Activated CD8-positive, alpha-beta T cell treated with anti-CD3 and anti-CD28 coated beads for 36 hours (primary cell): ENCODE data around the gene TSSK6. TPM values are rescaled to one million over a fixed set of nuclear protein-coding genes. Genes with fewer than 3 reads are reported as not detected.

Experiments
- ATAC-seq: fragments of 200-7000 bp; cut with Tn5 transposase; one replicate; pipeline ENCODE4 v1.10.0; 2021; ENCODE audit warnings: mild to moderate bottlenecking, moderate library complexity
- CTCF ChIA-PET: fragments of 350-600 bp; sonication (Branson Sonifier 250); formaldehyde crosslinking; loops from one replicate; lab custom pipeline; 2021; ENCODE audit warnings: antibody characterized with exemption; lab: Charles Lee
- POLR2A ChIA-PET: fragments of 350-600 bp; sonication (Branson Sonifier 250); formaldehyde crosslinking; loops from one replicate; lab custom pipeline; 2021; ENCODE audit warnings: antibody characterized with exemption; lab: Charles Lee
- DNase-seq: peaks from one replicate; pipeline ENCODE4 v3.0.0-alpha.2; 2020
- H3K27ac Mint-ChIP-seq: one replicate; pipeline ENCODE4 v1.8.0; 2021; ENCODE audit warnings: mild to moderate bottlenecking, mixed read lengths
- H3K27me3 Mint-ChIP-seq: one replicate; pipeline ENCODE4 v1.8.0; 2021; ENCODE audit warnings: mixed read lengths
- H3K36me3 Mint-ChIP-seq: one replicate; pipeline ENCODE4 v1.8.0; 2021; ENCODE audit warnings: low read depth, mixed read lengths
- H3K4me1 Mint-ChIP-seq: one replicate; pipeline ENCODE4 v1.8.0; 2021; ENCODE audit warnings: low read depth, mixed read lengths
- H3K4me3 Mint-ChIP-seq: one replicate; pipeline ENCODE4 v1.8.0; 2021; ENCODE audit warnings: mild to moderate bottlenecking, moderate library complexity, mixed read lengths
- H3K9me3 Mint-ChIP-seq: one replicate; pipeline ENCODE4 v1.8.0; 2021; ENCODE audit warnings: mixed read lengths
- intact Hi-C: fragments of 100-400 bp; cut with micrococcal nuclease; formaldehyde crosslinking; loops from one replicate; pipeline ENCODE4 v1.10.0; 2022
- total RNA-seq, 2 experiments: library from RNA; stranded (reverse); gene quantifications; one replicate each; pipeline ENCODE4 v1.2.3, GENCODE V29; 2021
- TF ChIP-seq, protein P1 (sequence below): fragments of 200-600 bp; IDR thresholded peaks from one replicate; pipeline ENCODE4 v1.8.0; 2022; ENCODE audit warnings: antibody characterized with exemption, mild to moderate bottlenecking

TSSK6 gene
- total RNA-seq, 2 experiments from 2014 or later = 3.4 to 4.9 TPM

DNA sequence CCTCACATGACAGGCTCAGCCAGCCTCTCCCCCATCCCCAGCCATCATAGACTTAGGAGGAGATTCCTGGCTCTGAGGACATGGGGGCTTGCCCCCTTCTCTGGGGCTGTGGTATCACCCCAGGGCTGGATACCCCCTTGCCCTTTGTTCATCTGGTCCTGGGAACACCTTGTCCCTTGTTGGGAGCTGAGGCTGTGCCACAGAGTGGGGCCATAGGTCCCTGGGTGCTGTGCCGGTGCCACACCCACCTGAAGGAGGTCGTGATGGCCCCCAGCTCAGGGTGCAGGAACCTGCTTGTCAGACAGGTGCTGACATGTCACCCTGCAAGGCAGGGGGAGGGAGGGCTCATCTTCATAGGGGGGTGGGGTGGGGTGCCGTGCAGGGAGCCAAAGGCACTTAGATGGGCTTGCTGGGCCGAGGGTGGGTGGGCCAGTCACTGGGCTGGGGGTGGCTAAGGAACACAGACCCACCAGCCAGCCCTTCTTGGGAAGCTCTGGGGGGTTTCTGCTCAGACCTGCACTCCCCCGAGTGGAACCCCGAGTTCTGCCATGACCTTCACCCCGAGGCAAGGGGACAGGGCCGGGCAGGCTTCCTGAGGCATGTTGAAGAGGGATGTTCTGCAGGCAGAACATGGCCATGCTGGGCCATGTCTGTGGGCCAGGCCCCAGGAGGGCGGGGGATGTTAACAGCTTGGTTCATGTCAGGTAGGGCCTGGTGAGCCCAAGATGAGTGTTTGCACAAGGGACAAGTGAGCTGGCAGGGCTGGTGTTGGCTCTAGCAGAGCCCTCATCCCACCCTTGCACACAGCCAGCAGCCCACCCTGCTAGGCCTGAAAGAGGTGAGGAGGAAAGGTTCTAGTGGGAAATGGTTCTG is 28.0 kb downstream of the TSSK6 start:
- Mint-ChIP-seq H3K36me3 (peaks cover 14% of the 10 kb centered on the region), H3K27me3 (no peaks in the 10 kb centered on the region), H3K27ac (peak overlapping the region; percentile 82), H3K4me1 (peaks cover 72% of the 10 kb centered on the region), H3K4me3 (no peak overlapping the region), H3K9me3 (no peaks in the 10 kb centered on the region)
- TF ChIP-seq, protein P1, sequence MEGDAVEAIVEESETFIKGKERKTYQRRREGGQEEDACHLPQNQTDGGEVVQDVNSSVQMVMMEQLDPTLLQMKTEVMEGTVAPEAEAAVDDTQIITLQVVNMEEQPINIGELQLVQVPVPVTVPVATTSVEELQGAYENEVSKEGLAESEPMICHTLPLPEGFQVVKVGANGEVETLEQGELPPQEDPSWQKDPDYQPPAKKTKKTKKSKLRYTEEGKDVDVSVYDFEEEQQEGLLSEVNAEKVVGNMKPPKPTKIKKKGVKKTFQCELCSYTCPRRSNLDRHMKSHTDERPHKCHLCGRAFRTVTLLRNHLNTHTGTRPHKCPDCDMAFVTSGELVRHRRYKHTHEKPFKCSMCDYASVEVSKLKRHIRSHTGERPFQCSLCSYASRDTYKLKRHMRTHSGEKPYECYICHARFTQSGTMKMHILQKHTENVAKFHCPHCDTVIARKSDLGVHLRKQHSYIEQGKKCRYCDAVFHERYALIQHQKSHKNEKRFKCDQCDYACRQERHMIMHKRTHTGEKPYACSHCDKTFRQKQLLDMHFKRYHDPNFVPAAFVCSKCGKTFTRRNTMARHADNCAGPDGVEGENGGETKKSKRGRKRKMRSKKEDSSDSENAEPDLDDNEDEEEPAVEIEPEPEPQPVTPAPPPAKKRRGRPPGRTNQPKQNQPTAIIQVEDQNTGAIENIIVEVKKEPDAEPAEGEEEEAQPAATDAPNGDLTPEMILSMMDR = no peak
- ChIA-PET POLR2A (interaction anchor here (0.5 to 1.5 kb wide), 6 partner anchors 9 to 97 kb away, joined by 3 to 4 read pairs (median 3); partner anchors contain the start of gene TSSK6), CTCF (interaction anchor here (0.8 to 6.5 kb wide), 6 partner anchors 28 to 166 kb away, joined by 3 to 135 read pairs (median 6); no protein-coding TSS in a partner anchor)
- no peak for ATAC-seq
- DNase-seq = no peak
- intact Hi-C loops = loop anchor here (5.0 kb wide), 2 partner anchors 100 to 120 kb away; no protein-coding TSS in a partner anchor

DNA sequence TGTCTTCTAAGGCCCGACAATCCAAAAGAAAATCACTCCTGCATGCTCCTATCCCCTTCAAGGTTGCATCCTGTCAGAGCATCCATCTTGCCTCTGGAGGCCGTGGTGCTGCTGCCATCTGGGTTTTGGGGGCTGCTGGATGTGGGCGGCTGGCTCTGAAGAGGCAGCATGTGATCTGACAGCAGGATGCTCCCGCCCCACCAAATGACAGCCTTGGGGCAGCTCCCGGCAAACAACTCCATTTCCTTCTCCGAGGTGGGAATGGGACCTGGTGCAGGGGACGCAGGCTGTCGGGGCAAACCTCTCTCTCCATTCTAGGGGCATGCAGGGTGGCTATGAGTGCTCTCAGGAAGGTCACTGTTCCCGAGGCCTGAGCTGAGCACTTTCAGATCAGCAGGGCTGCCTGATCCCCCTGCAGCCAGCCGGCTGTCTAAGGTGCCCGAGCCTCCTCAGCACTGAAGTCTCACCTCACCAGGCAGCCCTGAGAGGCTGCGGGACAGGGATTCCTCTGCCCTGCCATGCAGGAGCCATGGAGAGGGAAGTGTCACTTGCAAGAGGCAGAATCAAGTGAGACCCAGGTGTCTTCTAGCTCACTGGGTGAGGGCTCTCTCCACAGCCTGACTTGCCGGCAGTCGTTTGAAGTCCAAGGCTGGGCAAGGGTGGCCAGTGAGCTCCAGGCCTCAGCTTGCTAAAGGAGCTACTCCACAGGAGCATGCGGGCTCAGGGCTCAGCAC is 28.8 kb downstream of the TSSK6 start:
- Mint-ChIP-seq H3K36me3 (peaks cover 13% of the 10 kb centered on the region), H3K27me3 (no peaks in the 10 kb centered on the region), H3K4me3 (no peak overlapping the region), H3K27ac (peak overlapping the region; percentile 79), H3K4me1 (peaks cover 77% of the 10 kb centered on the region), H3K9me3 (no peaks in the 10 kb centered on the region)
- ChIA-PET POLR2A (interaction anchor here (1.0 to 1.5 kb wide), 4 partner anchors 8 to 122 kb away, joined by 3 to 4 read pairs (median 4); partner anchors contain the start of gene TSSK6), CTCF (interaction anchor here (1.4 to 6.5 kb wide), 2 partner anchors 75 to 122 kb away, joined by 3 to 135 read pairs; no protein-coding TSS in a partner anchor)
- intact Hi-C loops = loop anchor here (5.0 kb wide), 2 partner anchors 99 to 119 kb away; no protein-coding TSS in a partner anchor
- no peak for ATAC-seq
- TF ChIP-seq, protein P1 = no peak
- no peak for DNase-seq

DNA sequence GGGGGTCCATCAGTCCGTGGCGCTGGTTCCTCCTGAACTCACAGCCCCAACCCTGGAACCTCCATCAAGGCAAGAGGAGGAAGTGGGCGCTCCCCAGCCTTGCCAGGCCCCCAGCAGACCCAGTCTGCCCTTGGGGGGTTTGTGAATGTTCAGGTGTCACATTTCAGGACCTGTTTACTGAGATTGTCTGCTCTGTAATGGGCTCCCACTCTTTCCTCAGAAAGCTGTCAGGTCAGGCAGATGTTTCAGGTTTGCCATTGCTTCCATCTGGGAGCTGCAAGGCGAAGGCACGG is 29.4 kb downstream of the TSSK6 start:
- peak overlapping the region; percentile 56 for H3K27ac Mint-ChIP-seq
- ATAC-seq = no peak
- H3K27me3 Mint-ChIP-seq = no peaks in the 10 kb centered on the region
- CTCF ChIA-PET = interaction anchor here (1.0 to 6.5 kb wide), 3 partner anchors 10 to 122 kb away, joined by 3 to 135 read pairs (median 4); partner anchors contain the start of gene GATAD2A
- intact Hi-C loops = loop anchor here (5.0 kb wide), 2 partner anchors 99 to 119 kb away; no protein-coding TSS in a partner anchor
- peaks cover 82% of the 10 kb centered on the region for H3K4me1 Mint-ChIP-seq
- no peak for DNase-seq
- H3K36me3 Mint-ChIP-seq = peaks cover 13% of the 10 kb centered on the region
- POLR2A ChIA-PET = interaction anchor here (1.0 kb wide), 3 partner anchors 13 to 122 kb away, joined by 3 read pairs; no protein-coding TSS in a partner anchor
- TF ChIP-seq, protein P1 = no peak
- no peaks in the 10 kb centered on the region for H3K9me3 Mint-ChIP-seq
- no peak overlapping the region for H3K4me3 Mint-ChIP-seq

DNA sequence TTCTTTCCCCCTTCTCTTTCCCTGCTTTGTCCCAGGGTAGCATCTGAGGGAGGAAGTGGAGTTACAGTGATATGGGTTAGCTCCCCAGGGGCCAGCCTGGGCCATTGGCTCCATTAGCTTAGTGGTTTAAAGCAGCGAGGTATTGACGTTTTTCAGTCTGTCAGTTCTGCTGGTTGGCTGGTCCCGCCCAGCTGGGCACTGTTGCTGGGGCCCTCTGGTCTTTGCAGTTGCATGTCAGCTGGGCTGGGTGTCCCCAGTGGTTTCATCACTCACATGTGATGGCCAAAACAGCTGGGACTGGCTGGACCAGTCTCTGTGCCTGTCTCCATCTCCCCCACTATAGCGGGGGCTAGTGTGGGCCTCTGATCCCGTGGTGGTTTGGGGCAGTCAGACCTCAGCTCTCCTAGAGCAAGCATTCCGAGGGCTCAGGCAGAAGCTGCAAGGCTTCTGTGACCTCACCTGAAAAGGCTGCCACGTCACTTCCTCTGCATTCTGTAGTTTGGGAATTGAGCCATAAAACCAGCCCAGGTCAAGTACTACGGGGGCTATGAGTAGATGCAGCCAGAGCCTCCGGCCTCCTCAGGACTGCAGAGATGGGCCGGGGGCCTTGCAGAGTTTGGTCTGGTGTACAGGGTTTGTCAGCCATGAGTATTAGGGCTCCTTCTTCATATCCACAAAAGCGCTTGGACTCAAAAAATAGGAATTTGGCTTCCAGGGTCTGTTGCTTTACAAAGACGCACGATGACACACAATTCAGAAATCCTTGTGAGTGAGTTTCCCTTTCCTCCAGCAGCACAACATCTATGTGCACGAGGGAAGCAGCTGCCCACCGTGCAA is 30.0 kb downstream of the TSSK6 start:
- Mint-ChIP-seq H3K4me3 (no peak overlapping the region), H3K27ac (peak overlapping the region; percentile 56), H3K9me3 (no peaks in the 10 kb centered on the region), H3K36me3 (peaks cover 11% of the 10 kb centered on the region), H3K4me1 (peaks cover 85% of the 10 kb centered on the region), H3K27me3 (no peaks in the 10 kb centered on the region)
- ChIA-PET POLR2A (interaction anchor here (0.8 to 1.0 kb wide), 3 partner anchors 26 to 137 kb away, joined by 3 to 4 read pairs (median 3); no protein-coding TSS in a partner anchor), CTCF (interaction anchor here (1.0 to 1.5 kb wide), 2 partner anchors 10 to 80 kb away, joined by 3 to 4 read pairs; partner anchors contain the start of gene GATAD2A)
- intact Hi-C loops = loop anchor here (5.0 kb wide), 2 partner anchors 98 to 118 kb away; no protein-coding TSS in a partner anchor
- DNase-seq (no peak), ATAC-seq (no peak)
- TF ChIP-seq, protein P1 = no peak
